RCC 7860 (cell line): ENCODE measurements around the gene MUC6.

ENCODE experiments used
- DNase-seq: peaks from one replicate; pipeline ENCODE4 v3.0.0-alpha.2; 2015; ENCODE audit warnings: low spot score
- FAIRE-seq: peaks from 2 replicates; lab custom pipeline; 2012; peaks lifted over from hg19 to GRCh38; lab: Jason Lieb, UNC

The MUC6 gene

DNA sequence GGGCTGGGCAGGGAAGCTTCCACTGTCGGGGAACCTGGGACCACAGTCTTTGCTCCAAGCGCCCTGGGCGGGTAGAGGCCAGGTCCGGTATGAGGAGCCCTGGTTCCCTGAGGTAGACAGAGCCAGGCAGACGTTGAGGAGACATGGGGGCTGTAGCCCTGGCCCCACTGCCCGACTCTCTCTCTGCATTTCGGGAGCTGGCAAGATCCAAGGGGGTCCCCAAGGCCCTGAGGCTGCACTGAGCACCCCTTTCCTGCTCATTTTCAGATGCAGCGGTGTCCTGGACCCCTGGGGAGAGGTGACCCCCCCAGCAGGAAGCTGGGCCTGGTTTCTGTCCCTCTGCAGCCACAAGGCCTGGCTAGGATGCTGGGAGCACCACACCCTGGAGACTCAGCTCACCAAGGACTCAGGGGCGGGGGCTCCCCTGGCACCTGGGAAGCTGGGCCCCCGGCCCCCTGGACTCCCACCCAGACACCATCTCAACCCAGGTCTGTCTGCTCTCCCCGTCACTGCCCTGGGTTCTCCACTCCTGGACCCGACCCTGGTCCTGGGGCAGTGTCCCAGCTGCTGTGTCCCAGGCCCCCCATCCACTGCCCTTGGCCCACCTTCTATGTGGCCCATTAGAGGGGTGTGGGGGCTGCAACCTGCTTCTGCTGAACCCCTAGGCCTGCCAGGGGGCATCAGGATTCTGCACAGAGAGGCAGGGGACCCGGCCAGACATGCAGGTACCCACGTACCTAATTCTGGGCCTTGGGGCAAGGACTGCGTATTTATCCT, 15.0 kb upstream of the MUC6 start:
- no peak for FAIRE-seq
- no peak for DNase-seq

DNA sequence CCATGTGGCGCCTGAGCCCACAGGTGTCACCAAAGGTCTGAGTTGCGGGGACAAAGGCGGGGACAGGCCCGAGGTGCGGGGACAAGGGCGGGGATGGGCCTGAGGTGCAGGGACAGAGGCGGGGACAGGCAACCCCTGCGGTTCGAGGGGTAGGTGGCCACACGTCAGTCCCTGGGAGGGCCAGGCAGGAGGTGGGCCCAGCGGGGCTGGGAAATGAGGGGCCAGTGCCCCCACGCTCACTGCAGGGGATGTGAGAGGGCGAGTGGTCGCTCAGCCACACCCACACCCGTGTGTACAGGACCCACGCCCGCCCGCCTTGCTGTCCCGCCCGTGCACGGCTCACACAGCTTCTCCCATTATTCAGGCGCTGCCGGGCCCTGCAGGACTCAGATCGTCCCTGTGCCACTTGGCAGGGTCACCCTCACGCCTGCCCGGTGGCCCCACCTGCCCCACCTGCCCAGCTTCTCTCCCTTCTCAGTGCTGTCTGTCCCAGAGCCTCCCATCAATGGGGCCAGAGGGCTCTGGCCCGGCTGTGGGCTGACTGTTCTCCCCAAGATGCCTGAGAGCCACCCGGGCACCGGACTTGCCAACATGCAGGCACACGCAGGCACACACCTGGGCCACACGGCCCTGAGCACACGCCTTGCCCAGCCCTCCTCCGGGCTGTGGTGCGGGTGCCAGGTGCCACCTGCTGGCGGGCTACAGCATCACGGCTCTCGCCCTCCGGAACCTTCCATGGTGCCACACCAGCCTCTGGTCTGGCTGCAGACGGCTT, 14.2 kb upstream of the MUC6 start:
- FAIRE-seq (no peak), DNase-seq (peak; percentile 54)

DNA sequence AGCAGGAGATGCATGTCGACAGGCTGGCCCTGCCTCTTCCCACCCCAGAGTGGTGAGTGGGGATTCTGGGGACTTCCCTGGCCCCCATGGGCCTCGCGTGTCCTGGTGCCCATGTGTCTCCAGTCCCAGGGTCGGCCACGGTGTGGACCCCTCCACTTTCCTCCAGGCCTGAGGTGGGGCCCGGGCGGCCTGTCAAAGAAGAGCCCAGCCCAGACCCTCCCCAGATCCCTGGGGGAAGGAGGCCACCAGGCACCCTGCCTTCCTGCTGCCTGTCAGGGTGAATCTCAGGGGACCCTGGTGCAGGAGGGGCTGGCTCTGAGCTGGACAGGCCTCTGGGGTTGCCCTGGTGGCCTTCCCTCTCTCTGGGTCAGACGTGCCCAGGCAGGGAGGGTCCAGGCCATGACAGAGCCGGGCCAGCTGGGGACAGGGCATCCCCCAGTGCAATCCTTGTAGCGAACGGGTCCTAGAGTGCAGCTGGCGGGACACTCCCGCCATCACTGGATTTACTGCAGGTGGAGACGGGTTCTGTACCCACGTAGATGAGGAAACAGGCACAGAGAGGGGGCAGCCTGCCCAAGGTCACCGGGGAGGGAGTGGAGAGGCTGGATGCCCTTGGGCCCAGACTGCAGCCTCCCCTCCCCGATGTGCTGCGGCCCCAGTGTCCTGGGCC, 13.5 kb upstream of the MUC6 start:
- DNase-seq (no peak), FAIRE-seq (no peak)

DNA sequence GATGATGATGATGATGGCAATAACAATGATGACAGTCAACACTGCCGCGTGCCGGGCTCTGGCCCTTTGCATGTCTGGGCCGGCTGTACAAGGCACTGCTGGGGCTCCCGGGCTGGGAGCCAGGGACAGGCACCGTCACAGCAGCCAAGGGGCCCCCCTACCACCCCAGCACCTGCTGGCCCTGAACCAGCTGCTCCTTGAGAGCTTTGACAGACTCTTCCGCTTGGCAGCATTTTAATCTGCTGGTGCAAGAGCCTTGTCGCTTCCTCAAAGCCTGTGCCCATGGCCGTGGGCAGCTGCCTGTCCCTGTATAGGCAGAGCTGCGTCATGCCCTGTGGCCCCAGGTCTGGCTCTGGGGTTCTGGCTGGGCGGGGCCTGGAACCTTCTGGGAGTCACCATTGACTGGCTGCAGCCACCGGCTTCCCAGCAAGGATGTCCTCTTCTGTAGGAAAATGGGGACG, 12.9 kb upstream of the MUC6 start:
- DNase-seq (no peak), FAIRE-seq (no peak)

DNA sequence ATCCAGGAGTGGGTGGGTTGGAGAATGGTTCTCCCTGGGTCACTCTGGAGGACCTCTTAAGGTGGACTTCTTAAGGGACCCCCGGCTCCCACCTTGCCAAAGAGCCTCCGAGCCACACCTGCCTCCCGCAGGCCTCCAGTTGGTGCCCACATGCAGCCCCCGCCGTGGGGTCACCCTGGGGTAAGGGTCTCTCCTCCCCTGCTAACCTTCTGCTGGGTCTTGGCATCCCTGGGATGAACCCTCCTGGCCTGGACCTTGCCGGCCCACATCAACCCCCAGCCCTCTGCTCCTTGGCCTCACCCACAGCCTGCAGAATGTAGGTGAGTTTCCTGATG, 12.5 kb upstream of the MUC6 start:
- DNase-seq (no peak), FAIRE-seq (no peak)

DNA sequence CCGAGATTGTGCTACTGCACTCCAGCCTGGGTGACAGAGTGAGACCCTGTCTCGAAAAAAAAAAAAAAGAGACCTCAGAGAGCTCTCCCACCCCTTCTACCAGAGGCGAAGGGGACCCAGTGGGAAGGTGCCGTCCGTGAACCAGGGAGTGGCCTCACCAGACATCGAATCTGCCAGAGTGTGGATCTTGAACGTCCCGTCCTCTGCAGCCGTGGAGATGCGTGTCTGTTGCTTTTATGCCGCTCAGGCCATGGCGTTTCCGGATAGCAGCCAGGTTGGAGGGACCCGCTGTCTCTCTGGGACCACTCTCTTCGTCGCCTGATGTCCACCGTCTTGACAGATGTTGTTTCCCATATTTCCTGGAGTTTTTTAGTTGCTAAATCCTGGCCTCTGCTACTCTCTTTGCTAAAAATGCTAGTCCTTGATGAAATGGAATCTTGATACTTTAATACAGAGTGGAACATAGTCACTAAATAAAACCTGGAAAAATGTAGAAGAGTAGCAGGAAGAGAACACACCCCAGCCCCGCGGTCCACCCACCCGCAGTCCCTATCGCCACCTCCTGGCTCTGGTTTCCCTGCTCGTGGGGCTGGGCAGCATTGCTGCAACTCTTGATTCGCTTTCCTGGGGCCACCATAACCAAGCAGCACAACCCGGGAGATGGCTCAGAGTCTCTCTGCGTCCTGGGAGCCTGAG, 12.0 kb upstream of the MUC6 start:
- DNase-seq (no peak), FAIRE-seq (no peak)

DNA sequence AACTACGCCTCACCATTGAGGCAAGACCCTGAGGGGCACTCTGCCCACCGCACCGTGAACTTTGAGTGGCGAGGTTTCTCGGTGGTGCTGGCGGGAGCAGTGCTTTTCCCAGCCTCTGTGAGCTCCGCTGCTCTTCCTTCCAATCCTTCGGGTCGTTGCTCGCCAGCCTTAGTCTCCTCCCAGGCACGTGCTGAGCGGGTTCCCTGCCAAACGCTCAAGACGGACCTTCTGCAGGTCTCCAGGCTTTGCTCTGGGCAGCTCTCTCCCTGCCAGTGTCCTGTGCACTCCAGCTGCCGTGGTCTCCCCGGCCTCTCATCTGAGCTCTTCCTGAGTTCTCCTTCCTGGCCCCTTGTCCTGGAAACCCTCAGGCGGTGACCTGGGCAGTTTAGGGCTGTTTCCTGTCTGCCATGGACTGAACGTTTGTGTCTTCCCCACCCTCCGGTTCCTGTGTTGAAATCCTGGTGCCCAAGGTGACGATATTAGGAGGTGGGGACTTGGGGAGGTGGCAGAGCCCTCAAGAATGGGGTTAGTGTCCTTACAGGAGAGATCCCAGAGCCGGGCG, 11.2 kb upstream of the MUC6 start:
- no peak for FAIRE-seq
- DNase-seq, result no peak

DNA sequence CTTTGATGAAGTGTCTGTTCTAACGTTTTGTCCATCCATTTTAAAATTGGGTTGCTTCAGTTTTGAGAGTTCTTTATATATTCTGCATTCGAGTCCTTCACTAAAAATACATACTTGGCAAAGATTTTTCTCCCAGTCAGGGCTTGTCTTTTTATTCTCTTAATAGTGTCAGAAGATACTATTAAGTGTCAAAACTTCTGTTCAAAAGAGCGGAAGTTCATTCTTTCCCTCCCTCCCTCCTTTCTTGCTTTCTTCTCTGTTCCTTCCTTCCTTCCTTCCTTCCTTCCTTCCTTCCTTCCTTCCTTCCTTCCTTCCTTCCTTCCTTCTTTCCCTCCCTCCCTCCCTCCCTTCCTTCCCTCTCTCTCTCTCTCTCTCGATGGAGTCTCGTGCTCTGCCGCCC, 7.6 kb upstream of the MUC6 start:
- DNase-seq, result no peak
- no peak for FAIRE-seq

DNA sequence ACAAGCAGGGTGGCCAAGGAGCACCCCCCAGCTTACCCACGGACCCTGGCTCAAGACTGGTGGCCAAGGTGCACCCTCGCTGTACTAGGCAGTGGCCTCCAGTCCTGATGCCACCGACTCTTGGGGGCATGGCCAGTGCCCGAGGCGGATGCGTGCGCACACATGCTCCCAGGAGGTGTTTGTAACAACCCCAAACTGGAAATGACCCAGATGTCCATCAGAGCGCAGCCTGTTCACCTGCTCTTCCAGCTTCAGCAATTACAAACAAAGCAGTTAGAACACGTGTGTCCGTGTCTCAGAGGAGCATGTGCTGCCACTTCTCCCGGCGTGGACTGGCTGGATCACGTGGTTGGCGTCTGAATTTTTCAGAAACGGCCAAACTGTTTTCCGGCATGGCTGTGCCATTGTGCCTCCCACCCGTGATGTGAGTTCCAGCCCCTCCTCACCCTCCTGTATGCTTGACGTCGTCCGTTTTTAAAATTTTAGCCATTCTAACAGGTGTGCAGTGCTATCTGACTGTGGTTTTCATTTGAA, 7.1 kb upstream of the MUC6 start:
- DNase-seq (no peak), FAIRE-seq (no peak)

DNA sequence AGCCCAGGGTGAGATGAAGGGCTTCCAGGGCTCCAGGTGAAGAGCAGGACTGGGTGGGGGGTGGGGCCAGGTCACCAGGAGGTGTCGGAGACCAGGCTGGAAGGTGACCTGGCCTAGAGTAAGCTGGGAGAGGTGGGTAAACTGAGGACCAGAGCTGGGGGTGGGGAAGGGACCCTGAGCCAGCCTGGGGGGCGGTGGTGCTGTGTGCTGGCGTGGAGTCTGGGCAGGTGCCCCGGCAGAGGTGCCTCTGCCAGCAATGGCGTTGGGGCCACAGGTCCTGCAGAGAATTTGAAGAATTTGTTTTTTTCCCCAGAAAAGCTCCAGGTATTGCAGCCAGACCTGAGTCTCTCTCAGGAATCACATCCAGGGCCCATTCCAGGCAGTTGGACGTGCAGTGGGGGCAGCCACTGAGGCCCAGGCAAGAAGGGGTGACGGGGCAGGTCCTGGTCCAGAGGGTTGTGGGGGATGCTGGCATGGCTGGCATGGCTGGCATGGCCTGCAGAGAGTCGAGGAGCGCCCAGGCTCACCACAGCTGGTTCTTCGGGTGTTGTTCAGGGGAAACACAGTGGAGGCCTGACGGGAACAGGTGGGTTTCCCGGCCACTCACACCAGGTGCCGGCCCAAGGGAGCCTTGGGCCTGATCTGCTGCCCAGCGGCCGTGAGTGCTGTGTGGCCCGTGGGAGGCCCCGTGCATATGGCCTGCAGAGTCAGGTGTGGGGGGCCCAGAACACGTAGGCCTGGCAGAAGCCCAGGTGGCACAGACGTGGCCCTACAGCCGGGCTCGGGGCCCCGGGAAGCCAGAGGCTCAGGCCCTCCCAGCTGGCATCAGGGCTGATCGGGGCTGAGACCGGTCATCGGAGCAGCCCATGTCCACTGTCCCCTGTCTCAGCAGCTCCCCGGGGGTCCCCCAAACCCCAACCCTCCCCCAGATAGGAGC, 6.4 kb upstream of the MUC6 start:
- no peak for DNase-seq
- no peak for FAIRE-seq

DNA sequence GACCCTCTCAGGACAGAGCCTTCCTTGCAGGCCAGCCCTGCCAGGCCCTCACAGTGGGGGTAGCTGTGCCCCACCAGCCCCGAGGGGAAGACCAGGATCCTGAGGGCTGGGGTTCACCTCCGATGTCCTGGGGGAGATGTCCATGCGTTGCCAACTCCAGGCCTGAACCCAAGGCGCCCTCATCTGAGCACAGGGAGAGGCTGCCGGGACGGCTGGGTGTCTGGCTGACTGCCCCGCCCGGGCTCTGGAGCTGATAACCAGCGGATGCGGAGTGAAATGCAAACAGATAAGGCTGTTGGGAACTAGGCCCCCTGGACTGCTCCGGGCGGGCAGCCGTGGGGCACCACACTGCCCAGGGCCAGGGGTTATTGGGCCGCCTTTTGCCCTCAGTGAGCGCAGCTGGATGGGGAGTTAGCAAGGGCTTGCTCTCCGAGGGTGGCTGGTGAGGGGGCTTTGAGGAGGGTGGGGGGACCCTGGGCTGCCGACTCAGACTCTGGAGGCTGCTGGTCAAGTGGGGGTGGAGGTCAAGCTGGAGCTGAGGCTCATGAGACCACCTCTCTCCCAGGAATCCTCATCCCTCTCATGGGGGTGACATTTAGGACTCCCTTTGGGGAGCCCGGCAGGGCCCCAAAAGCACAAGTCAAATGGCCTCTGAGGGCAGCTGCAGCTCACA, 5.6 kb upstream of the MUC6 start:
- FAIRE-seq (no peak), DNase-seq (no peak)

DNA sequence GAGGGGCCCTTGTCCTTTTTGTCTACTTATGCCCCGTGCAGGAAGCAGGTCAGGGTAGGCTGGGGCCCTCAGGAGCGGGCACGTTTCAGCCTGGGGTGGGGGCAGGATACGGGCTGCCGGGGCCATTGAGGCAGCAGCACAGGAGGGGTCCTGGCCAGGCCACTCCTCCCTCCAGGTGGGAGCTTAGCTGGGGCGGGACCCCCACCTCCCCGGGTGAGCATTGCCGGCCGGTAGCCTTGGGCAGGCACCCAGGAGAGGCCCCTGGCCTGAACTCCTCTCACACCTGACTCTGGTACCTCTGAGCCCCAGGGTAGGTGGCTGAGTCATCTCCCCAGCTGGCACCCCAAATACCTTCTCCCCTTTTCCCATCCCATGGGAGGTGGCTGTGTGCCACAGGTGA, 5.0 kb upstream of the MUC6 start:
- FAIRE-seq (no peak), DNase-seq (no peak)

DNA sequence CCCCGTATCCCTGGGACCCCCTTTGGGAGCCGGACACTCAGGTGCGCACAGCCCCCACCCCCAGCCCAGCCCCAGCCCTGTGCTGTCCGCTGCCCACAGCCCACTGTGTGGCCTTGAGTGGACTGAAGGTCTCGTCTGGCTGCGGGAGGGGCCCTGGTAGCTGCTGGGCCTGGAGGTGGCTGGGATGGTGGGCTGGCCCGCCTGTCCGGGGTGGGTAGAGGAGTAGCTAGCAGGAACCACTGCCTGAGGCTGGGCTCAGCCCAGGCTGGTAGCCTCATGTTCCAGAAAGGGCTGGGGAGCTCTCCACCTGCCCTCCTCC, 4.6 kb upstream of the MUC6 start:
- no peak for FAIRE-seq
- DNase-seq, result no peak

DNA sequence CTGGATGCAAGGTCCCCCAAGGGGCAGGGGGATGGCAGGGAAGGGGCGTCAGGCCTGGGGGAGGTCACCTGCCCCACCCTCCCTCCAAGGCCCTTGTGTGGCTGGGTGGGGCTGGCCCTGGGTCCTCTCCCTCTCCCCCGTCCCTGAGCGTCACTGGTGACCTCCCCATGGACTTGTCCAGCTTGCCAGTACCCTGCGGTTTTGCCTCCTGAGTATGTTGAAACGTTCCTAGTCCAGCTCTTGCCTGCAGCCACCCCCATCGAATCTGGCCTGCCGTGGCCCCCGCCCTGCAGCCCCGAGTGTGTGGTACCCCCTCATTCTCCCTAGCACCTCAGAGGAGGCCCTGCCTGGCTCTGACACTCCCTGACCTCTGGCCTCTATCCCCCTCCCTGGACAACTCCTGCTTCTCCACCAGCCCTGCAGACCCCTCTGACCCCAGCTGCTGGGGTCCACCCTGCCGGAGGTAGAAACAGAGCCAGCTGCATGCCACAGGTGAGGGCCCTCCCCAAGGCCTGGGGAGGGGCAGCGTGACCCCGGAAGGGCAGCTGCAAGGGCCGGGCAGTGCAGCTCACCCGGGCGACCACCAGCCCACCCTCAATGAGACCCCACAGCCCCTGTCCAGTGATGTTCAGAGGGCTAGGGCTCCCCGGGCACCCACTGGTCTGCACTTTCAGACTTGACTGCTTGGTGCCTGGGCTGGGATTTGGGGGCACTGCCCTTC, 4.1 kb upstream of the MUC6 start:
- DNase-seq (no peak), FAIRE-seq (no peak)

DNA sequence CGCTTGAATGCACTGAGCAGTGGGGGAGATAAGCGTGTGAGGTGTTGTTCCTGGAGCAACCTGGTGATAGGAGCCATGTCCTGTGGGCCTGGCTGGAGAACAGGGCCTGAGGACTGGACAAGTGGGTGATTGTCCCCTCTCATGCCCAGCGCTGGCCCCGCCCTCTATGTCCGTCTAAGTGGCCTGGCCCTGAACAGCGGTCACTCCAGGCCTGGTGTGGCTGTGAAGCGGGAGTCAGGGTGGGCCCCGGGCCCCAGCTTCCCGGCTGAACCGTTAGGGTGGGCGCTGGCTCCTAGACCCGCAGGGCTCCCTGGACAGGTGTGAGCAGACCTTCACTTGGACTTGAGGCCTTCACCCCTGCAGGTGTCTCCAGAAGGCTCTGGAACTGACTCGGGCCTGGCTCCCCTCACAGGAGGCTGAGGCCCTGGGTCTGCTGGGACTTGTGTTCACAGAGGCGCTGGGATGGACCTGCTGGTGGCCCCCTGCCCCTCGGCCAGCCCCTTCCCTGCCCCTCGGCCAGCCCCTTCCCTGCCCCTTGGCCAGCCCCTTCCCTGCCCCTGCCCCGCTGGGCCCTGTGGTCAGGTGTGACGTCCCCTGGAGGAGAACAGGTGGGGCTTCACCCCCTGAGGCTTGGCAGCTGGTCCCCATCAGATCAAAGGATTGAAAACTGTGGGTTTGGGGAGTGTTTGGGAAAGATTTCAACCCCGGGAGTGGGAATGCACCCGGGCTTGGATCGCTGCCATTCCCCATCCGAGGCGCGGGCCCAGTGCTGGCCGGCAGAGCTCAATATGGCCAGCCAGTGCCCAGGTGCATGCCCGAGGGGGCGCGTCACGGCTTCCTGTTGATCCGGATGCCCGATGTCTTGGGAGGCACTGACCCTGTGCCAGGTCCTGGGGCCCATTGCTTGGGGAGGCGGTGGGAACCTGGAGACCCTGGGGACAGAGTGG, 3.2 kb upstream of the MUC6 start:
- DNase-seq (no peak), FAIRE-seq (no peak)

DNA sequence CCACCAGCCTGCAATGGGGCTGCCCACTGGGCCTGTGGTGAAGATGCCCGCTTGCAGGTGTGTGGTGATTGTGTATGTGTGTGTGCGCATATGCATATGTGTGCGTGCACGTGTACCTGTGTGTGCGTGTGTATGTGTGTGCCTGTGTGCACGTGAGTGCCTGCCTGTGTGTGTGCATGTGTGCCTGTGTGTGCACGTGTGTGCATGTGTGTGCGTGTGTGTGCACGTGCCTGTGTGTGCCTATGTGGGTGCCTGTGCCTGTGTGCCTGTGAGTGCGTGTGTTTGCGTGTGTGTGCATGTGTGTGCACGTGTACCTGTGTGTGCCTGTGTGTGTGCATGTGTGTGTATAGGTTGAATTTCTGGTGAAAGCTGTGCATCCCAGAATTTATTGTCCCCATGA, 2.4 kb upstream of the MUC6 start:
- DNase-seq (no peak), FAIRE-seq (no peak)

DNA sequence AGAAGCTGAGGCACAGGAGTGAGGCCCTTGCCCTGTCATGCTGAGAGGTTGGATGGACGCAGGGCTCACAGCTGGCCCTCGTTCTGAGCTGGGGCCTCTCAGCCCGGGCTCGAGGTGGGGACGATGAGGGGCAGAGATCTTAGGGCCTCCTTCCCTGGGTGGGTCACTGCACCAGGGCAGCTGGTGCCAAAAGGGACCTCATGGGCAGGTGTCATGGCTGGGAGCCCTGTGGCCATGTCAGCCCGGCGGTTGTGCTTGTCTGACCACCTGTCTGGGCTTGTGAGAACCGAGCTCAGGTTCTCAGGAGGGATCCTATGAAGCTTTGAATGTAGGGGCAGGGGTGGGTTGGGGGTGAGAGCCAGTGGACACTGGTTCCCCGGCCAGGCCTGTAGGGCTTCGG, 1.8 kb upstream of the MUC6 start:
- DNase-seq (no peak), FAIRE-seq (no peak)
